Transverse colon (tissue), 4 donors: ENCODE measurements around the gene LOC128125822.
A peak's percentile ranks its signal among the peaks of the same experiment; 100 is the strongest.

ENCODE experiments used
- DNase-seq: peaks from one replicate; pipeline ENCODE4 v3.0.0-alpha.2; 2019
- H3K27ac ChIP-seq, 4 donors: fragments of 200-600 bp; sonication (generic); 2 replicates each; pipeline ENCODE4 v1.5.1; 2016 to 2018; ENCODE audit warnings: inconsistent platforms in 4 of 4
- H3K27me3 ChIP-seq: fragments of 200-600 bp; sonication (generic); 2 replicates; pipeline ENCODE4 v1.5.1; 2017; ENCODE audit warnings: inconsistent platforms
- H3K36me3 ChIP-seq, 4 donors: fragments of 200-600 bp; sonication (generic); 2 replicates each; pipeline ENCODE4 v1.5.1; 2017 to 2019; ENCODE audit warnings: inconsistent platforms in 4 of 4
- H3K4me1 ChIP-seq, 4 donors: fragments of 200-600 bp; sonication (generic); 2 replicates each; pipeline ENCODE4 v1.5.1; 2017 to 2020; ENCODE audit warnings: inconsistent platforms in 4 of 4
- H3K4me3 ChIP-seq, 4 donors: fragments of 200-600 bp; sonication (generic); 1 replicate in 1 of 4; 2 replicates in 3 of 4; pipeline versions ENCODE4 v1.5.1 to v1.6.1; 2017 to 2019; ENCODE audit warnings: inconsistent platforms in 4 of 4
- H3K9me3 ChIP-seq, 2 donors: fragments of 200-600 bp; sonication (generic); 2 replicates each; pipeline ENCODE4 v1.5.1; 2017 to 2019; ENCODE audit warnings: inconsistent platforms in 2 of 2
- CTCF ChIP-seq, 5 experiments: fragments of 200-600 bp in 3 of 5; fragments of 450-650 bp in 2 of 5; sonication (generic) in 3 of 5; IDR thresholded peaks; 1 replicate in 2 of 5; 2 replicates in 3 of 5; pipeline ENCODE4 v1.5.1; 2016 to 2017; ENCODE audit warnings: antibody characterized with exemption in 5 of 5, inconsistent platforms in 3 of 5, mild to moderate bottlenecking in 2 of 5, moderate library complexity in 1 of 5
- EP300 ChIP-seq: sonication (generic); formaldehyde crosslinking; IDR thresholded peaks from one replicate; pipeline ENCODE4 v1.6.1; 2017; ENCODE audit warnings: antibody characterized with exemption, low read depth
- POLR2A ChIP-seq: fragments of 450-650 bp; IDR thresholded peaks from one replicate; pipeline ENCODE4 v1.6.1; 2016; ENCODE audit warnings: antibody characterized with exemption, mild to moderate bottlenecking, moderate library complexity
- POLR2AphosphoS5 ChIP-seq, 3 donors: sonication (generic); formaldehyde crosslinking; IDR thresholded peaks; one replicate each; pipeline ENCODE4 v1.6.1; 2016; ENCODE audit warnings: antibody characterized with exemption in 3 of 3
- WGBS, 2 donors: methylation state at CpG; one replicate each; pipeline ENCODE4 v1.1.5; 2018; ENCODE audit warnings: low coverage in 1 of 2; 5-methylcytosine and 5-hydroxymethylcytosine counted together
- in situ Hi-C, 4 donors: fragments of 200-750 bp; cut with MboI; loops; one replicate each; pipeline versions ENCODE4 v1.15.0 to v1.15.1; 2017; ENCODE audit warnings: low sequenced_read_pairs in 3 of 4, low pct_ligation_motif_present in 1 of 4, low pct_unique_long_range_greater_than_20kb in 1 of 4
- intact Hi-C: fragments of 100-400 bp; cut with DNase I; formaldehyde crosslinking; loops from one replicate; pipeline ENCODE4 v1.15.1; 2023; ENCODE audit warnings: low total_unique reads

The LOC128125822 gene

GRCh38 chr6:63571361-63572043 is 778 bp upstream of the LOC128125822 start:
- WGBS, 2 donors, result 18 to 22% methylated on average over 19 to 20 of the region's 20 CpGs
- peak; percentile 70 for DNase-seq
- in situ Hi-C loops (no loop called here), intact Hi-C loops (loop anchor here (5.0 kb wide), 1 partner anchor 219 kb away; no protein-coding TSS in a partner anchor)
- H3K9me3 ChIP-seq, result no peaks in the 10 kb centered on the region
- peaks cover 12 to 48% (median 24%) of the 10 kb centered on the region in 4 donors for H3K4me1 ChIP-seq
- peak overlapping the region; percentile 27 to 93 (median 86) for H3K4me3 ChIP-seq
- peak overlapping the region; percentile 99 to 100 (median 100) for H3K27ac ChIP-seq
- no peaks in the 10 kb centered on the region for H3K27me3 ChIP-seq
- H3K36me3 ChIP-seq, result peaks cover 0 to 2% (median 0%) of the 10 kb centered on the region in 4 donors
- TF ChIP-seq POLR2A, result no peak
- TF ChIP-seq CTCF (IDR thresholded peaks at IDR 0.05), result peak in 1 of 5 experiments; percentile 12

- 1% methylated on average over 26 of the region's 42 CpGs; no CpG with 5 or more reads in 1 of the 2 donors for WGBS, 2 donors
- peaks cover 0 to 14% (median 4%) of the 10 kb centered on the region in 4 donors for H3K36me3 ChIP-seq
- no peak for TF ChIP-seq POLR2A
- TF ChIP-seq EP300, result no peak
- no peak for TF ChIP-seq POLR2AphosphoS5 (IDR thresholded peaks at IDR 0.05)
- TF ChIP-seq CTCF (IDR thresholded peaks at IDR 0.05), result no peak
- H3K9me3 ChIP-seq, result no peaks in the 10 kb centered on the region
- H3K27me3 ChIP-seq, result no peaks in the 10 kb centered on the region
- intact Hi-C loops (loop anchor here (5.0 kb wide), 1 partner anchor 220 kb away; no protein-coding TSS in a partner anchor), in situ Hi-C loops (no loop called here)
- peak overlapping the region; percentile 99 to 100 (median 100) for H3K27ac ChIP-seq
- DNase-seq, result no peak
- peaks cover 12 to 55% (median 24%) of the 10 kb centered on the region in 4 donors for H3K4me1 ChIP-seq
- H3K4me3 ChIP-seq, result peak overlapping the region; percentile 86 to 98 (median 90)
Measured at GRCh38 chr6:63572747-63573075, 431 bp downstream of the LOC128125822 start.

- Histone ChIP-seq H3K4me3 (peak overlapping the region; percentile 86 to 98 (median 90)), H3K4me1 (peaks cover 12 to 53% (median 24%) of the 10 kb centered on the region in 4 donors), H3K36me3 (peaks cover 0 to 17% (median 5%) of the 10 kb centered on the region in 4 donors), H3K27me3 (no peaks in the 10 kb centered on the region), H3K27ac (peak overlapping the region; percentile 99 to 100 (median 100)), H3K9me3 (no peaks in the 10 kb centered on the region)
- in situ Hi-C loops (no loop called here), intact Hi-C loops (loop anchor here (5.0 kb wide), 1 partner anchor 221 kb away; no protein-coding TSS in a partner anchor)
- DNase-seq, result peak; percentile 93
- WGBS, 2 donors, result 0% methylated on average over 69 of the region's 86 CpGs; no CpG with 5 or more reads in 1 of the 2 donors
- TF ChIP-seq POLR2A (peak; percentile 77), POLR2AphosphoS5 (IDR thresholded peaks at IDR 0.05) (peak; percentile 59 to 82 (median 74)), CTCF (IDR thresholded peaks at IDR 0.05) (no peak)
Measured at GRCh38 chr6:63573076-63573898, 1.0 kb downstream of the LOC128125822 start.

- 5 to 11% methylated on average over 4 to 10 of the region's 10 CpGs for WGBS, 2 donors
- peak; percentile 55 to 71 (median 62) for TF ChIP-seq CTCF (IDR thresholded peaks at IDR 0.05)
- TF ChIP-seq POLR2A, result no peak
- in situ Hi-C loops (no loop called here), intact Hi-C loops (loop anchor here (5.0 kb wide), 1 partner anchor 222 kb away; no protein-coding TSS in a partner anchor)
- H3K9me3 ChIP-seq, result no peaks in the 10 kb centered on the region
- peak overlapping the region; percentile 86 to 98 (median 90) for H3K4me3 ChIP-seq
- peak overlapping the region; percentile 99 to 100 (median 100) for H3K27ac ChIP-seq
- no peaks in the 10 kb centered on the region for H3K27me3 ChIP-seq
- peak; percentile 57 for DNase-seq
- peaks cover 12 to 53% (median 24%) of the 10 kb centered on the region in 4 donors for H3K4me1 ChIP-seq
- peaks cover 0 to 25% (median 8%) of the 10 kb centered on the region in 4 donors for H3K36me3 ChIP-seq
Measured at GRCh38 chr6:63573899-63574553, 1.7 kb downstream of the LOC128125822 start.
